HCT116 (cell line): ENCODE results near the gene F2RL1. TPM values are rescaled to one million over a fixed set of nuclear protein-coding genes. Genes with fewer than 3 reads are reported as not detected.
"Not testable (repeated sequence)": the region's sequence is repeated elsewhere in the genome, so short reads cannot be mapped to it uniquely, and the experiment has no call there.

Source experiments
- ATAC-seq: fragments of 200-7000 bp; cut with Tn5 transposase; 2 replicates; pipeline ENCODE4 v1.9.1; 2020; ENCODE audit warnings: mild to moderate bottlenecking, moderate library complexity
- Bru-seq: library from RNA; stranded (reverse); fragments of 400-500 nt; gene quantifications from one replicate; lab custom pipeline; 2021; lab: Mats Ljungman, UMichigan
- BruChase-seq, 2 experiments: library from RNA; stranded (reverse); fragments of 400-500 nt; gene quantifications; one replicate each; lab custom pipeline; 2021; lab: Mats Ljungman, UMichigan
- BruUV-seq: library from RNA; stranded (reverse); fragments of 400-500 nt; replicated peaks from 2 replicates; lab custom pipeline; 2021; lab: Mats Ljungman, UMichigan
- CTCF ChIA-PET: fragments of 300-600 bp; sonication (Branson Sonifier 250); formaldehyde crosslinking; loops from one replicate; lab custom pipeline; 2021; ENCODE audit warnings: antibody characterized with exemption; lab: Charles Lee
- POLR2A ChIA-PET: fragments of 300-600, 350-600 bp; sonication (Branson Sonifier 250); formaldehyde crosslinking; loops from one replicate; lab custom pipeline; 2021; ENCODE audit warnings: antibody characterized with exemption; lab: Charles Lee
- RAD21 ChIA-PET, 2 experiments: fragments of 300-600 bp; sonication (Branson Sonifier 250); formaldehyde crosslinking; loops; one replicate each; lab custom pipeline; 2023; ENCODE audit warnings: low total read pairs in 2 of 2; ENCODE audit not compliant: uncharacterized antibody in 2 of 2, unreplicated experiment in 2 of 2, low non-redundant PET in 1 of 2; lab: Charles Lee
- DNase-seq: peaks from one replicate; pipeline ENCODE4 v3.0.0-alpha.2; 2010; ENCODE audit warnings: low read depth, low spot score
- H2AFZ ChIP-seq: fragments of 200-600 bp; shearing (Covaris generic), sonication (generic); 2 replicates; pipeline ENCODE4 v1.6.1; 2017; ENCODE audit warnings: low read depth, mixed run types, mixed read lengths, antibody characterized with exemption, low read length; ENCODE audit not compliant: poor library complexity, severe bottlenecking
- H3K27ac ChIP-seq: 2 replicates; pipeline ENCODE4 v1.5.1; 2012; ENCODE audit warnings: low read depth, low read length
- H3K27me3 ChIP-seq: fragments of 200-600 bp; sonication (generic); 2 replicates; pipeline ENCODE4 v1.6.1; 2016; ENCODE audit warnings: mixed run types, low read length, mixed read lengths; ENCODE audit not compliant: insufficient read depth
- H3K36me3 ChIP-seq, 2 experiments: fragments of 200-500 bp in 1 of 2; fragments of 200-600 bp in 1 of 2; sonication (Bioruptor generic) in 1 of 2; sonication (generic) in 1 of 2; 2 replicates each; pipeline versions ENCODE4 v1.5.1 to v1.6.1; 2014 to 2016; ENCODE audit warnings: low read length in 2 of 2, inconsistent platforms in 1 of 2, mixed read lengths in 1 of 2, mixed run types in 1 of 2; ENCODE audit not compliant: insufficient read depth in 2 of 2, control insufficient read depth in 1 of 2
- H3K4me1 ChIP-seq, 2 experiments: fragments of 200-600 bp in 1 of 2; sonication (generic) in 1 of 2; 2 replicates each; pipeline versions ENCODE4 v1.5.1 to v1.6.1; 2012 to 2017; ENCODE audit warnings: low read length in 2 of 2, inconsistent platforms in 1 of 2, mild to moderate bottlenecking in 1 of 2, mixed read lengths in 1 of 2, mixed run types in 1 of 2, moderate library complexity in 1 of 2; ENCODE audit not compliant: insufficient read depth in 2 of 2, control insufficient read depth in 1 of 2
- H3K4me2 ChIP-seq: fragments of 200-600 bp; sonication (generic); 2 replicates; pipeline ENCODE4 v1.6.1; 2017; ENCODE audit warnings: mixed run types, low read length, mixed read lengths
- H3K4me3 ChIP-seq, 2 experiments: fragments of 200-600 bp in 1 of 2; sonication (generic) in 1 of 2; replicated peaks in 1 of 2; 2 replicates each; pipeline ENCODE4 v1.5.1; 2011 to 2016; ENCODE audit warnings: low read length in 2 of 2, control low read depth in 1 of 2, low read depth in 1 of 2, mild to moderate bottlenecking in 1 of 2, mixed read lengths in 1 of 2, mixed run types in 1 of 2
- H3K79me2 ChIP-seq: fragments of 200-600 bp; sonication (generic); 2 replicates; pipeline ENCODE4 v1.6.1; 2017; ENCODE audit warnings: mild to moderate bottlenecking, mixed run types, low read length, moderate library complexity, mixed read lengths; ENCODE audit not compliant: insufficient read depth
- H3K9ac ChIP-seq: fragments of 200-600 bp; sonication (generic); 2 replicates; pipeline ENCODE4 v1.6.1; 2016; ENCODE audit warnings: low read length, mixed read lengths
- H3K9me2 ChIP-seq: fragments of 200-600 bp; sonication (generic), shearing (Covaris generic); 2 replicates; pipeline ENCODE4 v1.6.1; 2017; ENCODE audit warnings: mixed run types, mild to moderate bottlenecking, moderate library complexity; ENCODE audit not compliant: insufficient read depth
- H3K9me3 ChIP-seq, 2 experiments: fragments of 200-500 bp in 1 of 2; fragments of 200-600 bp in 1 of 2; sonication (Bioruptor generic) in 1 of 2; sonication (generic) in 1 of 2; 2 replicates each; pipeline ENCODE4 v1.6.1; 2014 to 2017; ENCODE audit warnings: low read length in 2 of 2, mixed read lengths in 2 of 2, inconsistent platforms in 1 of 2, low read depth in 1 of 2, mild to moderate bottlenecking in 1 of 2, mixed run types in 1 of 2, moderate library complexity in 1 of 2; ENCODE audit not compliant: control insufficient read depth in 1 of 2, insufficient read depth in 1 of 2
- H4K20me1 ChIP-seq: fragments of 200-600 bp; sonication (generic), shearing (Covaris generic); 2 replicates; pipeline ENCODE4 v1.6.1; 2017; ENCODE audit warnings: mixed run types, mild to moderate bottlenecking, moderate library complexity; ENCODE audit not compliant: insufficient read depth
- POLR2A ChIP-seq: IDR thresholded peaks from 2 replicates; pipeline ENCODE4 v1.7.0; 2011; ENCODE audit warnings: borderline replicate concordance; ENCODE audit not compliant: insufficient read depth, insufficient read length; ENCODE audit errors: extremely low read depth
- POLR2AphosphoS5 ChIP-seq: IDR thresholded peaks from 2 replicates; pipeline ENCODE4 v1.6.1; 2011; ENCODE audit warnings: mild to moderate bottlenecking, low read depth, low read length, moderate library complexity
- YY1 ChIP-seq: IDR thresholded peaks from 2 replicates; pipeline ENCODE4 v1.6.1; 2011; ENCODE audit warnings: low read length, low read depth, moderate library complexity, mild to moderate bottlenecking; ENCODE audit not compliant: insufficient replicate concordance; ENCODE audit errors: extremely low read depth
- intact Hi-C: fragments of 100-400 bp; cut with micrococcal nuclease; formaldehyde crosslinking; loops from 2 replicates; pipeline ENCODE4 v1.10.0; 2022
- long read RNA-seq: library from polyadenylated mRNA; unstranded; transcript quantifications from one replicate; pipeline ENCODE4 v2.0.0, GENCODE V29; 2021; ENCODE audit not compliant: unreplicated experiment
- polyA plus RNA-seq: library from polyadenylated mRNA; unstranded; fragments of >200 nt; gene quantifications from 2 replicates; pipeline ENCODE4 v1.2.1, GENCODE V29; 2012; ENCODE audit warnings: missing spikeins
- total RNA-seq: library from RNA; stranded (reverse); gene quantifications from one replicate; pipeline ENCODE4 v1.2.1, GENCODE V29; 2021; ENCODE audit not compliant: unreplicated experiment
- TF ChIP-seq, protein P1 (sequence below): IDR thresholded peaks from 2 replicates; pipeline ENCODE4 v1.6.1; 2012; ENCODE audit warnings: low read depth

The F2RL1 gene, protein sequence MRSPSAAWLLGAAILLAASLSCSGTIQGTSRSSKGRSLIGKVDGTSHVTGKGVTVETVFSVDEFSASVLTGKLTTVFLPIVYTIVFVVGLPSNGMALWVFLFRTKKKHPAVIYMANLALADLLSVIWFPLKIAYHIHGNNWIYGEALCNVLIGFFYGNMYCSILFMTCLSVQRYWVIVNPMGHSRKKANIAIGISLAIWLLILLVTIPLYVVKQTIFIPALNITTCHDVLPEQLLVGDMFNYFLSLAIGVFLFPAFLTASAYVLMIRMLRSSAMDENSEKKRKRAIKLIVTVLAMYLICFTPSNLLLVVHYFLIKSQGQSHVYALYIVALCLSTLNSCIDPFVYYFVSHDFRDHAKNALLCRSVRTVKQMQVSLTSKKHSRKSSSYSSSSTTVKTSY
- total RNA-seq: 119 TPM
- 125 and 128 TPM in 2 replicates for polyA plus RNA-seq
- percentile 95 among the genes with signal in this experiment for Bru-seq, nascent RNA
- percentile 92 among the genes with signal in this experiment for BruChase-seq, experiment 1, labeled RNA remaining after a 6-hour chase
- percentile 98 among the genes with signal in this experiment for BruChase-seq, experiment 2, labeled RNA remaining after a 2-hour chase
- long read RNA-seq, transcript F2RL1-201 (2 exons, 2,914 nt): major isoform, 140 of 186 reads
- long read RNA-seq, partial matches to known transcripts: 43 of 186 reads
- long read RNA-seq, other reads (novel, unspliced or antisense): 3 of 186 reads

DNA sequence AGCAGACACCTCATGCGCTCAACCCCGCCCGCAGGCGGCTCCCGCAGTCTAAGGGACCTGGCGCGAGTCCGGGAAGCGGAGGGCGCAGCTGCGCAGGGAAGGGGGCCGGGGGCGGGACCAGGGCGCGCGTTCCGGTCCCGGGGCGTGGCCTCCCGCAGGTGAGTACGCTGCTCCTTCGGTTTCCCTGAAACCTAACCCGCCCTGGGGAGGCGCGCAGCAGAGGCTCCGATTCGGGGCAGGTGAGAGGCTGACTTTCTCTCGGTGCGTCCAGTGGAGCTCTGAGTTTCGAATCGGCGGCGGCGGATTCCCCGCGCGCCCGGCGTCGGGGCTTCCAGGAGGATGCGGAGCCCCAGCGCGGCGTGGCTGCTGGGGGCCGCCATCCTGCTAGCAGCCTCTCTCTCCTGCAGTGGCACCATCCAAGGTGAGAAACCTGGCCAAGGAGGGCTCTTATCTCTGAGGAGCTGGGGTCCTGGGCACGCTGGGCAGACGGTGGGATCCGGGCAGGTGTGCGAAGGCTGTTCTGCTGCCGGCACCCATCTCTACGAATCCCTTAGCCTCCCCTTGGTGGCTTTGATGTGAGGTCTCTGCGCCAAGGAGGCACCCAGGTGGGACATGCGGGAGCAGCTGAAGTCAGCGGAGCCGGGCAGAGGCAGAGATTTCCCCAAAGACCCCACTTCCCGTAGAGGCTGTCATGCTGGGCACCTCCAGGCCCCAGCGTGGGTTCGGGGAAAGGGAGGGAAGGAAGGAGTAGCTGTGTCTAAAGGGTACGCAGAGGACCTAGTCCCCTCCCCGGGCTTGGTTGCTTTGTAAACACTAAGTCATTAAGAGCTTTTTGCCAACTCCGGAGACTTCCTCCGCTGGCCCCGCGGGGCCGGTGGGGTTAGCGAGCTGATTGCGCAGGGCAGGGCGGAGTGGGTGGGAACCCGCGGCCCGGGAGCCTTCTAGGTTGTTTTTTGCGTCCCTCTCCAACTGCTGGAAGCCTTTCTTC is at the start of gene F2RL1:
TSS of gene F2RL1 (plus strand) at position 187 of the 988 bp plus-strand sequence. CDS start at position 340, 153 bp downstream.
- Histone ChIP-seq H2AFZ (peak within 1 kb of the TSS; percentile 63), H3K27me3 (no peaks in the 10 kb centered on the region), H3K9me3 (no peaks in the 10 kb centered on the region), H3K27ac (peak within 1 kb of the TSS; percentile 91), H3K36me3 (peaks cover 0 to 9% of the 10 kb centered on the region in 2 experiments; a peak in 1 of 4 replicates), H3K4me3 (peak within 1 kb of the TSS; percentile 98 to 99), H3K4me2 (peak within 1 kb of the TSS; percentile 89), H3K79me2 (peaks cover 53% of the 10 kb centered on the region), H3K4me1 (peaks cover 47 to 79% of the 10 kb centered on the region in 2 experiments), H3K9me2 (no peaks in the 10 kb centered on the region), H3K9ac (peak within 1 kb of the TSS; percentile 98), H4K20me1 (no peaks in the 10 kb centered on the region; the same call in 1 of the 2 replicates)
- DNase-seq (peak; percentile 90), ATAC-seq (peak; percentile 83)
- POLR2A ChIA-PET: interaction anchor here (0.6 to 7.6 kb wide), 12 partner anchors 12 to 207 kb away, joined by 3 to 68 read pairs (median 4); no protein-coding TSS in a partner anchor
- intact Hi-C loops: loop anchor here (1.0 kb wide), 1 partner anchor 20 kb away; no protein-coding TSS in a partner anchor
- RAD21 ChIA-PET: no interaction called here
- CTCF ChIA-PET: interaction anchor here (0.8 to 2.0 kb wide), 2 partner anchors 12 to 44 kb away, joined by 4 to 10 read pairs; no protein-coding TSS in a partner anchor
- peak; percentile 42 for TF ChIP-seq POLR2A
- TF ChIP-seq YY1: peak; percentile 56
- TF ChIP-seq POLR2AphosphoS5: peak; percentile 99
- TF ChIP-seq, protein P1, sequence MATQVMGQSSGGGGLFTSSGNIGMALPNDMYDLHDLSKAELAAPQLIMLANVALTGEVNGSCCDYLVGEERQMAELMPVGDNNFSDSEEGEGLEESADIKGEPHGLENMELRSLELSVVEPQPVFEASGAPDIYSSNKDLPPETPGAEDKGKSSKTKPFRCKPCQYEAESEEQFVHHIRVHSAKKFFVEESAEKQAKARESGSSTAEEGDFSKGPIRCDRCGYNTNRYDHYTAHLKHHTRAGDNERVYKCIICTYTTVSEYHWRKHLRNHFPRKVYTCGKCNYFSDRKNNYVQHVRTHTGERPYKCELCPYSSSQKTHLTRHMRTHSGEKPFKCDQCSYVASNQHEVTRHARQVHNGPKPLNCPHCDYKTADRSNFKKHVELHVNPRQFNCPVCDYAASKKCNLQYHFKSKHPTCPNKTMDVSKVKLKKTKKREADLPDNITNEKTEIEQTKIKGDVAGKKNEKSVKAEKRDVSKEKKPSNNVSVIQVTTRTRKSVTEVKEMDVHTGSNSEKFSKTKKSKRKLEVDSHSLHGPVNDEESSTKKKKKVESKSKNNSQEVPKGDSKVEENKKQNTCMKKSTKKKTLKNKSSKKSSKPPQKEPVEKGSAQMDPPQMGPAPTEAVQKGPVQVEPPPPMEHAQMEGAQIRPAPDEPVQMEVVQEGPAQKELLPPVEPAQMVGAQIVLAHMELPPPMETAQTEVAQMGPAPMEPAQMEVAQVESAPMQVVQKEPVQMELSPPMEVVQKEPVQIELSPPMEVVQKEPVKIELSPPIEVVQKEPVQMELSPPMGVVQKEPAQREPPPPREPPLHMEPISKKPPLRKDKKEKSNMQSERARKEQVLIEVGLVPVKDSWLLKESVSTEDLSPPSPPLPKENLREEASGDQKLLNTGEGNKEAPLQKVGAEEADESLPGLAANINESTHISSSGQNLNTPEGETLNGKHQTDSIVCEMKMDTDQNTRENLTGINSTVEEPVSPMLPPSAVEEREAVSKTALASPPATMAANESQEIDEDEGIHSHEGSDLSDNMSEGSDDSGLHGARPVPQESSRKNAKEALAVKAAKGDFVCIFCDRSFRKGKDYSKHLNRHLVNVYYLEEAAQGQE: no peak
- TF ChIP-seq, all 23 proteins: peak for 3
- TSS peak; percentile 66 for BruUV-seq

DNA sequence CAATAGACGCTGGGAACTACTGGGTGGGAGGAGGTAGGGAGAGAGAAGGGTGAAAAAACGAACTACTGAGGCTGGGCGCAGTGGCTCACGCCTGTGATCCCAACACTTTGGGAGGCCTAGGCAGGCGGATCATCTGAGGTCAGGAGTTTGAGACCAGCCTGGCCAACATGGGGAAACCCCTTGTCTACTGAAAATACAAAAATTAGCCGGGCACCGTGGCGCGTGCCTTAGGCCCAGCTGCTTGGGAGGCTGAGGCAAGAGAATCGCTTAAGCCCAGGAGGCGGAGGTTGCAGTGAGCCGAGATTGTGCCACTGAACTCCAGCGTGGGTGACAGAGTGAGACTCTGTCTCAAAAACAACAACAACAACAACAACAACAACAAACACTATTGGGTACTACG is 47.8 kb upstream of the F2RL1 start:
- H3K9me3 ChIP-seq, DNase-seq, H3K27me3 ChIP-seq, H2AFZ ChIP-seq, H3K9ac ChIP-seq, H3K79me2 ChIP-seq, H3K4me2 ChIP-seq, POLR2A ChIA-PET, H4K20me1 ChIP-seq, H3K4me3 ChIP-seq, H3K9me2 ChIP-seq, BruUV-seq, H3K27ac ChIP-seq, H3K36me3 ChIP-seq, RAD21 ChIA-PET, ATAC-seq: not testable (repeated sequence)
- CTCF ChIA-PET: interaction anchor here (5.9 kb wide), 1 partner anchor 171 kb away, joined by 111 read pairs; no protein-coding TSS in a partner anchor
- H3K4me1 ChIP-seq: peaks cover 8 to 27% of the 10 kb centered on the region in 2 experiments; a peak in 3 of 4 replicates
- intact Hi-C loops: loop anchor here (5.0 to 10.0 kb wide), 2 partner anchors 54 to 244 kb away; partner anchors contain the start of gene F2R
